ENCODE data around the gene ADIPOQ. TPM values are rescaled to one million over a fixed set of nuclear protein-coding genes. Genes with fewer than 3 reads are reported as not detected.
"Not testable (repeated sequence)": the region's sequence is repeated elsewhere in the genome, so short reads cannot be mapped to it uniquely, and the experiment has no call there.

The ADIPOQ gene
- total RNA-seq, 1 experiment from 2014 or later, result not detected

DNA sequence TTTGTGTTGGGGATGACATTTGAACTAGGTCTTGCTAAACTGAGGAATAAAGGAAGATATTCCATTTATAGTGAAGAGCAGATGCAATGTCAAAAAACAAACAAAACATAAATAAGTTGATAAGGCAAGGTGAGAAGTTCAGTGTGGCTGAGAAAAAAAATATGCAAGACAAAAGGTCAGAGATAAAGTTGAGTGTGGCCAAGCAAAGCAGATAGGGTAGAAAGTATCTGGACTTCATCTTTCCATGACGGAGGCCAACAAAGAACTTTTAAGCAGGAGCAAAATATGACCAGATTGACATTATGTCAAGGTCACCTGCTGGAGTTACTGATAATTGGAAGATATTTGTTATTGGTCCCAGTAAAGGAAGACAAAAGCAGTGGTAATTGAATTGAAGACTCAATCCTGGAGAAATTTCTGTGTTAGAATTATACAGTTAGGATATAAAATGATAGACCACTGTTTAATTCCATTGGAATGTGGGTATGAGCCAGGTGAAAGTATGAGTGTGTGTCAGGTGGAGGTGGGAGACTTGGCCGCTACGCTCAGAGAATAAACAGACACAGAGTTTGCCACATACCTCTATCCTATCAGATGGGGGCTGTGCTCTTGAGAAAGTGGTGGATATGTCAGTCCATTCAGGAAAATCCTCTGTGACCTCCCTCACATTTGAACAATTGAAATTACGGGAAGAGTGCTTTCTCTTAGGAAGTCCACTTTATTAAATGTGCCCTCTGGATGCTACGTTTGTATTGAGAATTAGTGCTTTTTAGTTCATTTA, 28.1 kb downstream of the ADIPOQ start:
- no peak for DNase-seq (ENCODE audit: low spot score)

DNA sequence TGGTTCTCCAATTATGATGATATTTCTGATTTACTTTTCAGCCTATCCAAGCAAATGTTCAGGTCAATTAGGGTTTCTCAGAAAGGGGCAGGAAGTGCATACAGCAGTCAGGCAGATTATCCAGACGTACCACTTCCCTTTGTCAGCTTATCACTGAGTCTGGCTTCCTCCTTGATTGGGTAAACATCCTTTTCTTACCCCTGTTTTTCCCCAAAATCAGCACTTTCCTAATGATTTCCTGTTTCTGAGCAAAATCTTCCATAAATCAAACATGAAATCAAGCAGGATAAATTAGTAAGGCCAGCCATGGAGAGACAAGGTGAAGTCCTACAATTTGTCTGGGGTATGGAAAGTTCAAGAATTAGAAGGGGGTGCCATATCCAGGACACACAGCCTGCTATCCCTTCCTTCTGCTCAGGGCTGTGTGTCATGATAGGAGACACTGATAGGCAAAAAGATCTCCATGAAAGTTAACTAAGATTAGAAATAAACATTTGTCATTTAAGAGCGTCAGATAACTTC, 29.0 kb downstream of the ADIPOQ start:
- no peak for DNase-seq (ENCODE audit: low spot score)

DNA sequence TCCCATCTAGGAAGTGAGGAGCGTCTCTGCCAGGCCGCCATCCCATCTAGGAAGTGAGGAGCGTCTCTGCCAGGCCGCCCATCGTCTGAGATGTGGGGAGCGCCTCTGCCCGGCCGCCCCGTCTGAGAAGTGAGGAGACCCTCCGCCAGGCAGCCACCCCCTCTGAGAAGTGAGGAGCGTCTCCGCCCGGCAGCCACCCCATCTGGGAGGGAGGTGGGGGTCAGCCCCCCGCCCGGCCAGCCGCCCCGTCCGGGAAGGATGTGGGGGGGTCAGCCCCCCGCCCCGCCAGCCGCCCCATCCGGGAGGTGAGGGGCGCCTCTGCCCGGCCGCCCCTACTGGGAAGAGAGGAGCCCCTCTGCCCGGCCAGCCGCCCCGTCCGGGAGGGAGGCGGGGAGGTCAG, 31.3 kb downstream of the ADIPOQ start:
- DNase-seq (ENCODE audit: low spot score), result not testable (repeated sequence)

DNA sequence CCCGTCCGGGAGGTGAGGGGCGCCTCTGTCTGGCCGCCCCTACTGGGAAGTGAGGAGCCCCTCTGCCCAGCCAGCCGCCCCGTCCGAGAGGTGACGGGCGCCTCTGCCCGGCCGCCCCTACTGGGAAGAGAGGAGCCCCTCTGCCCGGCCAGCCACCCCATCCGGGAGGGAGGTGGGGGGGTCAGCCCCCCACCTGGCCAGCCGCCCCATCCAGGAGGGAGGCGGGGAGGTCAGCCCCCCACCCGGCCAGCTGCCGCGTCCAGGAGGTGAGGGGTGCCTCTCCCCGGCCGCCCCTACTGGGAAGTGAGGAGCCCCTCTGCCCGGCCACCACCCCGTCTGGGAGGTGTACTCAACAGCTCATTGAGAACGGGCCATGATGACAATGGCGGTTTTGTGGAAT, 31.7 kb downstream of the ADIPOQ start:
- DNase-seq (ENCODE audit: low spot score), result not testable (repeated sequence)

DNA sequence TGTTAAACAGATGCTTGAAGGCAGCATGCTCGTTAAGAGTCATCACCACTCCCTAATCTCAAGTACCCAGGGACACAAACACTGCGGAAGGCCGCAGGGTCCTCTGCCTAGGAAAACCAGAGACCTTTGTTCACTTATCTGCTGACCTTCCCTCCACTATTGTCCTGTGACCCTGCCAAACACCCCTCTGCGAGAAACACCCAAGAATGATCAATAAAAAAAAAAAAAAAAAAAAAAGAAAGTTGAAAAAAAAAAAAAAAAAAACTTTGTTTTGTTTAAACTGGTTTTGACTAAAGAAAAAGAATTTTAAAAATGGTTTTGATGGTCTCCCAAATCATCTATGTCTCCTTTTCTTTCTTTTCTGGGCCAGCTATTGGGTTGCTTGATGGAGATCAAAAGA, 32.3 kb downstream of the ADIPOQ start:
- not testable (repeated sequence) for DNase-seq (ENCODE audit: low spot score)

DNA sequence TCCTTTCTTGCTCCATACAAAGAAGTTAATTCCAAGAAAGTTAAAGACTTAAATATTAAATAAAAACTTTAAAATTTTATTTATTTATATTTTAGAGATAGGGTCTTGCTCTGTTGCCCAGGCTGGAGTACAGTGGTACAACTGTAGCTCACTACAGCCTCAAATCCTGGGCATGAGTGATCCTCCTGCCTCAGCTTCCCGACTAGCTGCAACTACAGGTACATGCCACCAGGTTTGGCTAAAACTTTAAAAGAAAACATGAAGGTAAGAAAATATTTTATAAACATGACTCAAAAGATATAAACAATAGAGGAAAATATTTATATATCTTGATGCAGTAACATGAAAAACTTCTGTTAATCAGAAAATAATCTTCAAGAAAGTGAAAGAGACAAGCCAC, 33.2 kb downstream of the ADIPOQ start:
- no peak for DNase-seq (ENCODE audit: low spot score)

DNA sequence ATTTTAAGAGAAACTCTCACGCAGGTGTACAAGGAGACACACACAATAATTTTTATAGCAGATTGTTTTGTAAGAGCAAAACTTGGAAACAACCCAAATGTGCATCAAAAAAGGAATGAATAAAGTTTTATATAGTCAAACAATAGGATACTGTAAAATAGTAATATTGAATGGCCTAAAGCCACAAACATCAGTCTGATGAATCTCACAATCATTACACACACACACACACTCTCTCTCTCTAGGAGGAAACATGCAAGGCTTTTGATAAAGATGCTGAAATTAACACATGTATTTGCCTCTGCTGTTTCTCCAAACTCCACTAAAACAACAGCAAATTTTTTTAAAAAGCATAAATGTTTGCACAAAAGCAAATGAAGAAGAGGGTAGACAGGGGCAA, 37.3 kb downstream of the ADIPOQ start:
- no peak for DNase-seq (ENCODE audit: low spot score)

DNA sequence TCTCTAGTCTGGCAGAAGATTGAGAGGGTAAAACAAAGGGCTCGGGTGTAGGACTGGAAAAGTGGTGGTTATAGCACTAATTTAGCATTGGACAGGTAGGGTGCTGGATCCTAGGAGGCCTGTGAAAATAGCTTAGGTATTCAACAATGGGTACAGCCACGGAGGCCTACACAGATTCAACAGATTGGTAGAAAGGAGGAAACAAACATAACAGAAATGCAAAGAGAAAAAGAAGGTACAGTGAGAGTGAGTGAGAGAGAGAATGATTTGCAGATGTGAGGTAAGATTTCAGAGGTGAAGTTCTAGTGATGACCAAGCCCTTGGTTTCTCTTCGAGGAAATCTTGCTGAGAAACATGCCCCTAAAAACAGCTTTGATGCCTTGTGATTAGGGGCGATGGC, 37.9 kb downstream of the ADIPOQ start:
- no peak for DNase-seq (ENCODE audit: low spot score)

DNA sequence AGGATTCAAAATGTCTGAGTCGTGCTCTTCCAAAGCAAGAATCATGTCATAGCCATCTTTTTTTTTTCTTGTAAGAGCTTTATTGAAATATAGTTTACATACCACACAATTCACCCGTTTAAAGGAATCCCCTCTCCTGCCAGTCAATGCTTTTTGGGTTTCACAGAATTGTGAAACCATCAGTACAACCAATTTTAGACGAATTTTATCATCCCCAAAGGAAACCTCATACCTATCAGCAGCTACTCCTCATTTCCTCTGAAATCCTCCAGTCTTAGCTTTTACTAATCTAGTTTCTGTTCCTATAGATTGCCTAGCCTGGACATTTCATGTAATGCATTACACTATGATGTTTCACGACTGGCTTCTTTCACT, 39.6 kb downstream of the ADIPOQ start:
- DNase-seq (ENCODE audit: low spot score), result no peak

DNA sequence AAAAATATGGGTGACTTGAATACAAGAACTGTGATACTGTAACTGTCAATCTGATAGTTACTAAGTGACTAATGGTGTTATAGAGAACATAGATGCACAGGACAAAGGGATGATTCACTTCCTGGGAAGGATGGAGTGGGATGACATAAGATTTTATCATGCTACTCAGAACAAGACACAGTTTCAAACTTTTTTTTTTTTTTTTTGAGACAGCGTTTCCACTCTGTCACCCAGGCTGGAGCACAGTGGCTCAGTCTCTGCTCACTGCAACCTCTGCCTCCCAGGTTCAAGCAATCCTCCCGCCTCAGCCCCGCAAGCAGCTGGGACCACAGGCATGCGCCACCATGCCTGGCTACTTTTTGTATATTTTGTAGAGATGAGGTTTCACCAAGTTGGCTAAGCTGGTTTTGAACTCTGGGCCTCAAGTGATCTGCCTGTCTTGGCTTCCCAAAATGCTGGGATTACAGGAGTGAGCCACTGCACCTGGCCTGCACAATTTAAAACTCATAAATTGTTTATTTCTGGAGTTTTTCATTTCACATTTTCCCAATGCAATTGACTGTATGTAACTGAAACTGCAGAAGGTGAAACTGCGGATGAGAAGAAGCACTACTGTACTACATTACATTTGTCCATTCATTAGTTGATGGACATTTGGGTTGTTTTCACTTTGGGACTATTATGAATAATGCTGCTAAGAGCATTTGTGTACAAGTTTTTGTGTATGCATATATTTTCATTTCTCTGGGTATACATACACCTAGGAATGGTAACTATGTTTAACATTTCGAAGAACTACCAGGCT, 40.6 kb downstream of the ADIPOQ start:
- no peak for DNase-seq (ENCODE audit: low spot score)

DNA sequence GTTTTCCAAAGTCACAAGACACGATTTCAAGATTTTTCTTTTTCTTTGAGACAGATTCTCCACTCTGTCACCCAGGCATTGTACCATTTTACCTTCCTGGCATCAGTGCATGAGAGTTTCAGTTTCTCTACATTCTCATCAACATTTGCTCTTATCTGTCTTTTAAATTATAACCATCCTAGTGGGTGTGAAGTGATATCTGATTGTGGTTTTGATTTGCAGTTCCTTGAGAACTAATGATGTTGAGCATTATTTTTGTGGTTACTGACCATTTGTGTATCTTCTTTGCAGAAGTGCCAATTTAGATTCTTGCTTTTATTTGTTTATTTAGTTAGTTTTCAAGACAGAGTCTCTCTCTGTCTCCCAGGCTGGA, 41.2 kb downstream of the ADIPOQ start:
- DNase-seq (ENCODE audit: low spot score), result no peak

DNA sequence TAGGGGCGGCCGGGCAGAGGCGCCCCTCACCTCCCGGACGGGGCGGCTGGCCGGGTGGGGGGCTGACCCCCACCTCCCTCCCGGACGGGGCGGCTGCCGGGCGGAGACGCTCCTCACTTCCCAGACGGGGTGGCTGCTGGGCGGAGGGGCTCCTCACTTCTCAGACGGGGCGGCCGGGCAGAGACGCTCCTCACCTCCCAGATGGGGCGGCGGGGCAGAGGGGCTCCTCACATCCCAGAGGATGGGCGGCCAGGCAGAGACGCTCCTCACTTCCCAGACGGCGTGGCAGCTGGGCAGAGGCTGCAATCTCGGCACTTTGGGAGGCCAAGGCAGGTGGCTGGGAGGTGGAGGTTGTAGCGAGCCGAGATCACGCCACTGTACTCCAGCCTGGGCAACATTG, 42.4 kb downstream of the ADIPOQ start:
- DNase-seq (ENCODE audit: low spot score), result not testable (repeated sequence)

DNA sequence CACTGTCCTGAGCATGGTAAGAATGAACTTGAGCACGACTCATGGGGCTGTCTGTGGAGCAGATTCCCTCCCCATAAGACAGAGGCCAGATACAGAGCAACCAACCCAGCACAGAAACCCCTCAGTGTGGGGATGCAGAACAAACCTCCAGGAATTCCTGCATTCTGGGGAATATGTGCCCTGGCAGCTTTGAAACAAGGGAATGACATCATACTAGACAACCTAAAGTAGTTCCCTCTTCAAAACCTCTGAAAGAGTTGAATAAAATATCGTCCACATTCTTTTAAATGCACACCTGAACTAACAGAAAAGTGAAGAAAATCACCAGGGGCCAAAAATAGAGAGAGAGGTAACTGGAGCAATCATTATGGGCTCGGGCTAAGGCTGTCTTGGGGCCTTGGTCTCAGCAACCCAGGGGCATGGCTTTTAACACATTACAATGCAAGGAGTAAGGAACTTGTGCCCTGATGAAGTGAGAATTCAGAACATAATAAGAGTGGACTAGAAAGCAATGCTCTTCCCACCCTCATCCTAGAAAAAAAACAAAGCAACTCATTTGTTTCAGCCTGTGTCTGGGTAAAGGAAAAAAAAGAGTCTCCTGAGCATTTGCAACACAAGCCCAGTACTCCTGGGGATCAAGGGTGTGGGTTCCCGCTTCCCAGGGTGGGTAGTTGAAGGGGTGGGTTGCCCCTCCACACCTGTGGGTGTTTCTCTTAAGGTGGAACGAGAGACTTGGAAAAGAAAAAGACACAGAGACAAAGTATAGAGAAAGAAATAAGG, 43.9 kb downstream of the ADIPOQ start:
- DNase-seq (ENCODE audit: low spot score), result no peak

DNA sequence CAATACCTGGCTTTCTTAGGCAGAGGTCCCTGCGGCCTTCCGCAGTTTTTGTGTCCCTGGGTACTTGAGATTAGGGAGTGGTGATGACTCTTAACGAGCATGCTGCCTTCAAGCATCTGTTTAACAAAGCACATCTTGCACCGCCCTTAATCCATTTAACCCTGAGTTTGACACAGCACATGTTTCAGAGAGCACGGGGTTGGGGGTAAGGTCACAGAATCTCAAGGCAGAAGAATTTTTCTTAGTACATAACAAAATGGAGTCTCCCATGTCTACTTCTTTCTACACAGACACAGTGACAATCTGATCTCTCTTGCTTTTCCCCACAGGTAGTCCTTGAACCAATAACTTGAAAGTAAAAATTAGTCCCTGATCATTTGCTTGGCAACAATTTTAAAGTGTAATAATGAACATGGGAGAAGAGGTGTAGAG, 45.0 kb downstream of the ADIPOQ start:
- DNase-seq (ENCODE audit: low spot score), result not testable (repeated sequence)

DNA sequence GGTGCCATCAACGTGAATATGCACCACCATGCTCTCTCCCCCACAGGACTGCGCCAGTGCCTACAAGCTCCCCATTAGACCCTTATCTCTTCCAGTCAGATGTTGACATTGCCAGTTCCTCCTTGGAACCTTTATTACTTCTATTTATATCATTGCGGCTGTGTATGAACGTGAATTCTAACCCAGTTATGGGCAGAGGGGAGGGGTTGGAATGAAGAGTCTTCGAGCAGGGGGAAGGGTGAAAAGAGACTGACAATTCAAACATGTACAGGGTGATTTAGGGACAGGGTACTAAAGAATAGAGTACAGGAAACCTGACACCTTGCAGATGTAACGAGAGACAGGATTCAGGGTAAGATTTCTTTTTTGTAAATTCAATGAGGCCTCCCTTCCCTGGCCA, 46.1 kb downstream of the ADIPOQ start:
- no peak for DNase-seq (ENCODE audit: low spot score)

DNA sequence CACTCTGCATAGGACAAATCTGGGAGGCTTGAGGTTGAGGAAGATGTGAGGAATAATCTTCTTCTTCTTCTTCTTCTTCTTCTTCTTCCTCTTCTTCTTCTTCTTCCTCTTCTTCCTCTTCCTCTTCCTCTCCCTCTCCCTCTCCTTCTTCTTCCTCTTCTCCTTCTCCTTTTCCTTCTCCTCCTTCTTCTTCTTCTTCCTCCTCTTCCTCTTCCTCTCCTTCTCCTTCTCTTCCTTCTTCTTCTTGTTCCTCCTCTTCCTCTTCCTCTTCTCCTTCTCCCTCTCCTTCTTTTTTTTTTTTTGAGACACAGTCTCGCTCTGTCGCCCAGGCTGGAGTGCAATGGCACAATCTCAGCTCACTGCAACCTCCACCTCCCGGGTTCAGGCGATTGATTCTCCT, 47.2 kb downstream of the ADIPOQ start:
- DNase-seq (ENCODE audit: low spot score), result not testable (repeated sequence)

DNA sequence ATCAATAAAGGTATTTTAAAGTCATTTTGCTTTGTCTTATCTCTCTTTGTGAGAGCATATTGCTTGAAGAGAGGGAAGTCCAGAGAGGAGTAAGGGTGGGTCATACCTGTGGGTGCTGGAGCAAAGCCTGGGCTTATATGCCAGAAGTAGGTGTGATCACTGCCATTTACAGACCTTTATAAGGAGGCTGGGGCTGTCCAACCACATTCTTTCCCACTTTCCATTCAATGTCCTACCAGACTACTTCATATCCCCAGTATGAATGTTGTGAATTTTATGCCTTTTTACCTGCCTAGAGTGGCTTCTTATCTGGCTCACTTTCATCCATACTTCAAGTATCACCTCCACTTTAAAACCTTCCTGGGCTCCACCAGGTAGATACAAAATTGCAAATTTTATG, 48.4 kb downstream of the ADIPOQ start:
- DNase-seq (ENCODE audit: low spot score), result no peak

DNA sequence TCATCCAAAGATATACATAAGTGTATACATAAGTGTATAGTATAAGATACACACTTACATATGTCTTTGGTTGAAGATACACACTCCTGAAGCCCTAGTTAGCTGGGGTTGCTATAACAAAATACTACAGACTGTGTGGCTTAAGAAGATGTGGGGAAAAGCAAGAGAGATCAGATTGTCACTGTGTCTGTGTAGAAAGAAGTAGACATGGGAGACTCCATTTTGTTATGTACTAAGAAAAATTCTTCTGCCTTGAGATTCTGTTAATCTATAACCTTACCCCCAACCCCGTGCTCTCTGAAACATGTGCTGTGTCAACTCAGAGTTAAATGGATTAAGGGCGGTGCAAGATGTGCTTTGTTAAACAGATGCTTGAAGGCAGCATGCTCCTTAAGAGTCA, 50.6 kb downstream of the ADIPOQ start:
- not testable (repeated sequence) for DNase-seq (ENCODE audit: low spot score)

DNA sequence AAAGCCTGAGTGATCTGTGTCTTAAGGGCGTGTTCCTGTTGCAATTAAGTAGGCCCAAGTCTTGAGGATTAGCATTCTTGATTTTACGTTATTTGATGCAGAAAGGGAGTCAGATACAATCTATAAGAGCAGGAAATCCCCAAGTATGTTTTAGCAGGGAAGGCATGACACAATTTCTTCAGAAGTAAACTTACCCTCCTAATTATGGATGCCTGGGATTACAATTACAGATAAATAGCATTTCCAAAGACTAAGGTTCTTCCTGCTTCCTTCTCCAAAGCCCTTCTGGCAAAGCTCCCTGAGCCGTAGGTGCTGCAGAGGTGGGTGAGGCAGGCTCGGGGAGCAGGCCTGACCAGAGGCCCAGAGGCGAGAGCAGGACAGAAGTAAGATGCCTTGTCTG, 52.9 kb downstream of the ADIPOQ start:
- DNase-seq (ENCODE audit: low spot score), result no peak

DNA sequence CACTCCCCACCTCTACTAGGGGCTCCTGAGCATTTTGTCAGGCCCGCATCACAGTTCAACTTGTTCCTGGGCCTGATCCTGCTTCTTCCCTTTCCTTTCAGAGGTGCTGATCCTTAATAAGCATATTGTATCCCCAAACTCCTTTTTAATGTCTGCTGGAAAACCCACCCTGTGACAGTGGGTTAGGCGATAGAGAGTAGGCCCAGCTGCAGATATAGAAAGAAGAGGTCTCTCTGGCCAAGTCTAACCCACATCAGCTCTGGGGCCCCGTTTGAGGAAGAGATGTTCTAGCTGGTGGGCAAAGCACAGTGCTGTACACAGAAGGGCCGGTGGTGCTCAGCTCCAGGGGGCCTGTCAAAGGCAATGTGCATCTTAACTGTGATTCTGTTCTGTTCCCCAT, 53.5 kb downstream of the ADIPOQ start:
- no peak for DNase-seq (ENCODE audit: low spot score)

DNA sequence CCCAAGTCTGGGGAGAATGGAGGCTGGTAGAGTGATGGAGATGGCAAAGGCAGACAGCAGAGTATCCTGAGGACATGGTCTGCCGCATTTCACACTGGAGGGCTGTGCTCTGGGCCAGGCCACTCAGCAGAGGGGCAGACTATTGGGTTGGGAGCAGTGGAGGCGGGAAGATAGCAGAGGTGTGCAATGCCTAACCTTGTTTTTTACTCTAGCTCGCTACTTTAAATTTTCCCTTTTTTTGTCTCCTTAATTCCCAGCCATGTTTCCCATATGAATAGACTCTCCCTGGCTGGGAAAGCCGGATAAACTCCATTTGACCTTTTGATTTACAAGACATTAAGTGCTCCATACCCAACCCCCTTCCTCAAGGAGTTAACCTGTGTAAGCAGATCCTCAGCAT, 54.4 kb downstream of the ADIPOQ start:
- no peak for DNase-seq (ENCODE audit: low spot score)

DNA sequence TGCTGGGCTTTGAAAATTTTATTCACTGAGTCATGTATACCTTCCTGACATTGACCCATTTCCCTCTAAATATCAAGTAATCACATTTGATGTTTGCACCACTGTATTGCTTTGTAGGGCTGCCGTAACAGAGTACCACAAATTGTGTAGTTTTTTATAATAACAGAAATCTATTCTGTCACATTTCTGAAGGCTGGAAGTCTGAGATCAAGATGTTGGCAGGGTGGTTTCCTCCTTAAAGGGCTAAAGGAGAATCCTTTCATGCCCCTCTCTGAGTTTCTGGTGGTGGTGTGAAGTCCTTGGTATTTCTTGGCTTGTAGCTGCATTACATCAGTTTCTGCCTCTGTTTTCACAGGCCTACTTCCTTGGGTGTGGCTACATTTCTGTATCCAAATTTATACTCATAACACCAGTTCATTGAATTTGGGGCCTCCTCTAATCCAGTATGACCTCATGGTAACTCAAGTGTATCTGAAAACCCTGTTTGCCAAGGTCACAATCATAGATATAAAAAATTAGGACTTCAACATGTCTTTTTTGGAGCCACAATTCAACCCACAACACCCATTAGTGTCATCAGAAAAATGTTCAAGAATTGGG, 58.7 kb downstream of the ADIPOQ start:
- no peak for DNase-seq (ENCODE audit: low spot score)
